Erythroblast (primary cell): ENCODE data around the gene PDCD4.

Source experiments
- GATA1 ChIP-seq: IDR thresholded peaks from 2 replicates; pipeline ENCODE4 v1.6.1; 2011; ENCODE audit warnings: low read depth, mild to moderate bottlenecking, control low read depth, low read length, moderate library complexity
- POLR2A ChIP-seq: IDR thresholded peaks from 2 replicates; pipeline ENCODE4 v1.6.1; 2011; ENCODE audit warnings: mild to moderate bottlenecking, low read length

DNA sequence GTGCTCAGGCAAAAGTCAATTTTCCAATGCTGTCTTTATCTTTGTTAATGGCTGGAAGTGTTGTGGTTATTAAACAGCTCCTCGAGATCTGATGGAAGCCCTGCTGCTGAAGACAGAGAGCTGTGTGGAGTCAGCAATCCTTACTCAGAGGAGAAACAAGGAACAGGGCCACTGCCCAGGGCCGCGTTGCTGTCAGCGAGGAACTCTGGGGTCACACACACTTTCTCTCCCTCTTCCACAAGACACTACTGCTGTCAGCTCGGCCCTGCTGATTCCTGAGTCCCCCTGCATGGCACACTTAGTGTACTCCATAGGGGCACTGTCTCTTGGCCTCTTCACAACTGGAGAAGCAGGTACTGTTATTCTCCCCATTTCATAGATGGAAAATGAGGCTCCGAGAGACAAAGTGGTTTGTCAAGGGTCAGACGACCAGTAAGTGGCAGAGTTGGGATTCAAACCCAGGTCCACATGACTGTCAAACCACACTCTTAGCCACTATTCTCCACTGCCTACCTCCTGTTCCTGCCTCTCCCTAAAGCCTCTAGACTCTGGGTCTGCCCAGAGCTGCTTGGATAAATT, 29.3 kb upstream of the PDCD4 start:
- TF ChIP-seq POLR2A (no peak), GATA1 (no peak)
